Measurements from ENCODE around the gene PLOD1. TPM values are rescaled to one million over a fixed set of nuclear protein-coding genes. Genes with fewer than 3 reads are reported as not detected.

The PLOD1 gene
- total and polyA plus RNA-seq, 10 of the 15 experiments (the other 5 are each of a cell fraction or from before 2014, with no cell fraction given) = 10.6 to 42.6 (median 29.3) TPM

GRCh38 chr1:11942280-11942679 lies 7.8 kb downstream of the PLOD1 start:
- no peak overlapping the region for H3K27ac ChIP-seq (ENCODE audit: control insufficient read depth, insufficient read depth)
- H3K4me2 ChIP-seq (ENCODE audit: control insufficient read depth, insufficient read depth) = no peak overlapping the region
- H3K36me3 ChIP-seq (ENCODE audit: control insufficient read depth in 2 of 2, insufficient read depth in 2 of 2, low read length in 1 of 2) = peaks cover 2 to 4% of the 10 kb centered on the region in 2 experiments; a peak in 3 of 4 replicates
- no peaks in the 10 kb centered on the region for H4K20me1 ChIP-seq (ENCODE audit: control insufficient read depth, insufficient read depth)
- 79% methylated on average over 4 of the region's 4 CpGs for WGBS (ENCODE audit: insufficient coverage, insufficient replicate concordance, low lambda C conversion rate, missing lambda C conversion rate)
- no peak for DNase-seq (ENCODE audit: low read depth, low spot score)
- H3K4me1 ChIP-seq (ENCODE audit: control insufficient read depth, insufficient read depth, low read length) = peaks cover 1% of the 10 kb centered on the region; the same call in 1 of the 2 replicates
- H2AFZ ChIP-seq (ENCODE audit: control insufficient read depth, low read depth, low read length) = no peak overlapping the region
- peaks cover 7% of the 10 kb centered on the region for H3K79me2 ChIP-seq (ENCODE audit: control insufficient read depth, insufficient read depth, low read length)
- H3K4me3 ChIP-seq = no peak overlapping the region
- H3K9me3 ChIP-seq (replicated peaks; ENCODE audit: control insufficient read depth, insufficient read depth, low read length) = no peaks in the 10 kb centered on the region; the same call in 2 of the 3 replicates
- no TSS peak for BruUV-seq (replicated peaks)
- ChIA-PET SMC1A (ENCODE audit: uncharacterized antibody, unreplicated experiment) (no interaction called here), CTCF (interaction anchor here (0.7 kb wide), 1 partner anchor 25 kb away, joined by 4 read pairs; no protein-coding TSS in a partner anchor), POLR2A (no interaction called here), RAD21 (ENCODE audit: unreplicated experiment) (no interaction called here)
- intact Hi-C loops (cut with micrococcal nuclease; ENCODE audit: unreplicated experiment) (no loop called here), in situ Hi-C loops (cut with MboI) (no loop called here)
- H3K9ac ChIP-seq (ENCODE audit: control insufficient read depth, insufficient read depth, low read length) = no peak overlapping the region
- no peak for TF ChIP-seq SIX5 (IDR thresholded peaks at IDR 0.05; ENCODE audit: low read depth, low read length, severe bottlenecking)
- TF ChIP-seq CHD2 (IDR thresholded peaks at IDR 0.05; ENCODE audit: borderline replicate concordance, low read depth, low read length) = no peak
- TF ChIP-seq NR2F1 (conservative IDR thresholded peaks at IDR 0.05) = no peak
- no peak for TF ChIP-seq ZBED1 (IDR thresholded peaks at IDR 0.05; ENCODE audit: borderline replicate concordance)
- no peak for TF ChIP-seq ZZZ3 (IDR thresholded peaks at IDR 0.05; ENCODE audit: control insufficient read depth, insufficient read length, low read depth)
- TF ChIP-seq SIN3A (IDR thresholded peaks at IDR 0.05; ENCODE audit: low read depth, low read length) = no peak
- no peak for TF ChIP-seq MEF2B (IDR thresholded peaks at IDR 0.05; ENCODE audit: partially characterized antibody, poor library complexity, severe bottlenecking)
- no peak for TF ChIP-seq NFXL1 (IDR thresholded peaks at IDR 0.05; ENCODE audit: borderline replicate concordance)
- TF ChIP-seq E2F8 (IDR thresholded peaks at IDR 0.05; ENCODE audit: low read depth, partially characterized antibody) = no peak
- TF ChIP-seq KDM1A (IDR thresholded peaks at IDR 0.05; ENCODE audit: borderline replicate concordance) = no peak
- FAIRE-seq = no peak
- no peaks in the 10 kb centered on the region for H3K27me3 ChIP-seq (replicated peaks in 1 of 2; ENCODE audit: control insufficient read depth in 2 of 2, insufficient read depth in 2 of 2, low read length in 1 of 2)
- ATAC-seq = no peak

Data from GM12878 (cell line).